SH-SY5Y (cell line): Measurements from ENCODE around the gene CNTFR.

Experiments used
- GATA2 ChIP-seq: IDR thresholded peaks from 2 replicates; pipeline ENCODE4 v1.6.1; 2011; ENCODE audit warnings: mild to moderate bottlenecking, low read depth, low read length
- GATA3 ChIP-seq: IDR thresholded peaks from 2 replicates; pipeline ENCODE4 v1.6.1; 2011; ENCODE audit warnings: low read depth, mild to moderate bottlenecking, low read length, moderate library complexity

Gene CNTFR

DNA sequence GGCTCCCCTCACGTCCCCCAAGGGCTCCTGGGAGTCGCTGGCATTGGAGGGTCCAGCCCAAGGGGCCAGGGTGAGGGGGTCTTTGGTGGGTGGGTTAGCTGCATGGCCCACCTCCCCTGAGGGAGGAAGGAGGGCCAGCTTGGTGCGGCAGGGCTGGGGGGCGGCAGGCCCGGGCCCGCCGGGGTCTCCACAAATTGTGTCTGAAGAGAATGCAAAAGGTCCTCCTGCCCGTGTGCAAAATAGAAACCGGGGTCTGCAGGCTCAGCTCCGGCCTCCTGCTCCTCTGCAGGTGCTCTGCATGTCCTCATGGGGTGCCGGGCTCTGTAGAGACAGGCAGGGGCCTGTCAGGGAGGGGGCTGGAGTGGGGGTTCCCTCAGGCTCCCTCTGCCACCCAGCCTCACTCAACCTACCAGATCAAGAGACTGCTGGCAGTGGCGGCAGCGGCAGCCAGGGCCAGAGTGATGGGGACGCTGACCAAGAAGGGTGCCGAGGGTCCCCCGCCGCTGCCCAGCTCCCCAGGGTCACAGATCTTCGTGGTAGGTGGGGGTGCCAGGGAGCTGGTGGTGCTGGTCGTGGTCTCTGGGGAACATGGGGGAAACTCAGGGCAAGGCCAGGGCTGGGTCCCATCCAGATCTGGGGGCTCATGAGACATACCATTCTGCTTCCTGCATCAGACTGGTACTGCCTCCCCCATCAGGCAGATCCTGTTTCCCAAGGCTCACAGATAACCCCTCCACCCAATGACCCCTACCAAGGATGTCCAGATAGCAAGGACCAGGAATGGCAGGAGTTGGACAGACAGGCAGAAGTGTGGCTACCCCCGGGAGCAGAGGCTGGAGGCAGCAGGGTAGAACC, 37.5 kb downstream of the CNTFR start:
- TF ChIP-seq GATA2 (no peak), GATA3 (no peak)

DNA sequence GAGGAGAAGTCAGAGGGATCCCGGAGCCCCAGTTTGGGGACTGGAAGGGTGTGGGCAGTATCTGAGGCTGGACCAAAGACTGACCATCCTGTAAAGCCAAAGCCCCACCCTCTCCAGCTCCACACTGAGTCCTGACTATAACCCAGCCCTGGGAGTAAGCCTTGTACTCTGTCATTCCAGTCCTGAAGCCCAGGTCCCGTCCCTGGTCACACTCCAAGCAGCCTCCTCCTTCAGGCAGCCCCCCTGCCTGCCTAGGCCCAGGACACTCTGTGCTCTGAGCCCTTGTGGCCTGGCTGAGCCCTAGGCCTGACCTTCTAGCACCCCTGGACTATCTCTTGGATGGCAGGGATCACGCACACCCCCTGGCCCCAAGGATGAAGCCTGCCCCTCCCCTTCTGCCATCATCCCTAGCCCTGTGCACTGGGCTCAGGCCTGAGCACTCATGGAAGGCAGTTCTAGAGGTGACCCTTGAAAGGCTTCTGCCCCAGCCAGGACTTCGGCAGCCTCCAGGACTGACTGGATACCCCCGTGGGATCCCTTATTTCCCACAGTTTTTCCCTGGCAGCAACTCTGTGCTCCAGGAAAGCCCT, 38.7 kb downstream of the CNTFR start:
- TF ChIP-seq GATA2 (no peak), GATA3 (no peak)

DNA sequence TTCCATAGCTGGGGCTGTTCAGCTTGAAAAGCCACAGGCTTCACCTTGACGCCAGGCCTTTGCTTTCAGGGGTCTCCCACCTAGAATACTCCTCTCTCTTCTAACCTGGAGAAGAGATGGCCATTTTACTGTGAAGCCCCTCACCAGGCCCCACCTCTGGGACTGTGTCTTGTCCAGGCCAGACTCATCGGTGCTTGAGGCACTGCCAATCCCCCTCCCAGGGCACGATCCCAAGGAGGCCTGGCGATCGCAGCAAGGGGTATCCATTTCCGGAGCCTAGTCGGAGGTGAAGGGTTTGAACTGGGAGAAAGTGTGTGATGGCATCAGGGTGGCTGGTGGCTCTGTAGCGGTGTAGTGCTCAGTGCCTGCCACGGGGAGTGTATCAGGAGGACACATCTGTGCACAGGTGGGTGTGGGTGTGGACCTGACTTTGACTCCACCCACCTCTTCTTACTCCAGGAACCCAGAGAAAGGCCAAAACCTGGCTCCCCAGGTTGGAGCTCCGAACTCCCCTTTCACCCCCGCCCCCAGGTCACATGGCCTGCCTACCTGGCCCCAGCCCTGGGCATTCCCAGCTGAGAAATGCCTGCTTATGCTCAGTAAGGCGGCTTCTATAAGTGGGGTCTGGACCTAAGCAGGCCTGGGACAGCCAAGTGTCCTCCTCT, 39.4 kb downstream of the CNTFR start:
- TF ChIP-seq GATA3 = no peak
- TF ChIP-seq GATA2 = no peak

DNA sequence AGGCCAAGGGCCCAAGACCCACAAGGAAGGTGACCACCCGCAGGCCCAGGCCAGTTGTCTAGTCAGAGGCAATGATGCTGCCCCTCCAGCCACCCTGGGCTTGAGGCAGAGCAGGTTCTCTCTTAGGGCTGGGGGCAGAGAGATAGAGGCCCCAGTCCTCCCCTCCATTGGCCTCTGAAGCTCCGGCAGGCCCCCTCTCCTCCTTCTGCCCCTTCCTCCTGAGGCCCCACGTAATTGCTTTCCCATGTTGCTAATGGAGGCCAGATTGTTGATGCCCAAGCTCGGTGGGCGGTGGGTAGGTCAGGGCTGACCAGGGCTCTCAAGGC, 40.2 kb downstream of the CNTFR start:
- TF ChIP-seq GATA3 = no peak
- no peak for TF ChIP-seq GATA2

DNA sequence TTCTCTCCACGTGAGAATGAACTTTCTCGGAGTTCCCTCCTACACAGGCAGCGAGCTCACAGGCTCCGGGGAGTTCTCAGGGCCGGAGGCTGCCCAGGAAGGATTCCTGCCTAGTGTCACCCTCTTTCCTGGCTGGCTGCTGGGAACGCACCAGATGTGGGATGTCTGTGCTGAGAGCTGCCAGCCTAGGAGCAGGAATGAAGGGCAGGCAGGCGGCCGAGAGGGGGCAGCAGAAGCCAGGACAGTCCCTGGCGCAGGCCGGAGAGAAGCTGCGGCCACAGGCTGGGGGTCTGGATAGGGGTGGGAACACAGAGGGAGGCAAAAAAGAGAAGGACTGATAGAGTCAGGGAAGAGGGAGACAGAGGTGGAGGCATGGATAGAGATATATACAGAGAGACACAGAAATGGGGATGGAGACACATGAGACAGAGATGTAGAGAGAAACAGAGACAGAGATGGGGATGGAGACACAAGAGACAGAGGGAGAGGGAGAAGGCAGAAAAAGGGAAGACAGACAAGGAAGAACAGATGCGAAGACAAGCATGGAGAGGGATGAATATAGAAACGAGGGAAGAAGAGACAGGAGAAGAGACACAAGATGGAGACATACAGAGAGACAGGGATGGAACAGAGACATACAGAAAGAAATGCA, 41.4 kb downstream of the CNTFR start:
- TF ChIP-seq GATA2 (no peak), GATA3 (no peak)

DNA sequence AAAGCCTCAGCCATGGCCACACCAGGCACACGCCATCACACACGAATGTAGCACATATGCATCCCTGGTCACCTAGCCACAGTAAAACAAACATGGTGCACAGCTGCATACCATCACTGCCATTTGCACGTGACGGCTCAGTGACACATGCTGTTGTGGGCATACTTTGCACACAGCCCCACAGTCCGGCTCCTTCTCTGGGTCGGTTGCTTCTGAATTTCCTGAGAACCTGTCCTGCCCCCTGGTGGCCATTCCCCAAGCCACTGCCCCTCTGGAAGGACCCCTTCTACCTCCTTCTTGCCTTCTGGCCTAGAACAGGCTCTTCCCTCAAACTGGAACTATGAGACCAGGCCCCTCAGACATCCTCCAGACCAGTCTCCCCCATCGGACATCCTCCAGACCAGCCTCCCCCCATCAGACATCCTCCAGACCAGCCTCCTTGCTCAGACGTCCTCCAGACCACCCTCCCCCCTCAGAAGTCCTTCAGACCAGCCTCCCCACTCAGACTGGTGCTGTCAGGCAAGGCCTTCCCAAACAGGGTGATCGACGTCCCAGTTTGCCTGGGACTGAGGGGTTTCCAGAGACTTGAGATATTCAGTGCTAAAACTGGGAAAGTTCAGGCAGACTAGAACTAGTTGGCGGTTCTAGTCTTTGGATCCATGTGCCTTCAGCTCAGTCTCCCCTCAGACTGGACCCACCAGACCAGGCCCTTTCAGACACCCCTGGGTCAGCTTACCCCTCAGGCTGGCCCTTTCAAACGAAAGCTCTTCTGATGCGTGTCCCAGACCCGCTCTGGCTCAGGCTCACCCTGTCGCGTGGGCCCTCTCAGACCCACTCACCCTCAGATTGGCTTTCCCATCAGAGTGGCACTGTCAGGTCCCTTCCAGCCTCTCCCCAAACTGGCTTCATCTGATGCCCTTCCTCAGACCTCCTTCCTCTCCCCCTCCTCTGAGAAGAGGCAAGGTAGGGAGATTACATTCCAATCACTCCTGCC, 42.4 kb downstream of the CNTFR start:
- TF ChIP-seq GATA3 = no peak

DNA sequence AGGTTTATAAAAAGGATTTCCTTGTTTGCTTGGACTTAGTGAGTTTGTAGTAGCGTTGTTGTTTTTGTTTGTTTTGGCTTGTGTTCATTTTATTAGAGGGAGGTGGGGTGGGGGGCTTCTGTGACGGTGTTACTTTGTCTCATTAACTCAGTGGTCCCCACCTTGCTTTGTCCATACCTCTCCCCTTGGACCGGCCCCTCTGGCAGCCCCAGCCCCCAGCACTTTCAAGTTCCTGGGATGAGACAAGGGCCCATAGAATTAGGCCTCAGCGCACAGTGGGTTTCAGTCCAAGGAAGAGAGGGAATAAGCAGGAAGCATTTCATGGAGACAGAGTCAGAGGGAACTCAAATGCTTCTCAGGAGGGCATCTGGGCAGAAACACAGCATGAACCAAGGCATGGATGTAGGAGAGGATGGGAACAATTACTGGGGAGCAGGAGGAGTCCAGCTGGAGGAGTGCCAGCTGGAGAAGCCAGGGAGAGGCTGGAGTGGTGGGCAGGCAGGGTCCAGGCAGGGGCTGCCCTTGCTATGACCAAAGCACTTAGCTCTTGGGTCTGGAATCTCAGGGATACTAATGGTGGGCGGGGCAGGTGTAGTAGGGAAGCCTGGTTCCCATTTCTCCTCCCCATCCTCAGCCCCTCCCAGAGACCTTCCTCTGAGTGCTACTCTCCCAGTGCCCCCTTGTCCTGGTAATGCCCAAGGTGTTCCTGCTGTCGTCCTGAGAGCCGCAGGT, 43.3 kb downstream of the CNTFR start:
- TF ChIP-seq GATA3 (no peak), GATA2 (no peak)

DNA sequence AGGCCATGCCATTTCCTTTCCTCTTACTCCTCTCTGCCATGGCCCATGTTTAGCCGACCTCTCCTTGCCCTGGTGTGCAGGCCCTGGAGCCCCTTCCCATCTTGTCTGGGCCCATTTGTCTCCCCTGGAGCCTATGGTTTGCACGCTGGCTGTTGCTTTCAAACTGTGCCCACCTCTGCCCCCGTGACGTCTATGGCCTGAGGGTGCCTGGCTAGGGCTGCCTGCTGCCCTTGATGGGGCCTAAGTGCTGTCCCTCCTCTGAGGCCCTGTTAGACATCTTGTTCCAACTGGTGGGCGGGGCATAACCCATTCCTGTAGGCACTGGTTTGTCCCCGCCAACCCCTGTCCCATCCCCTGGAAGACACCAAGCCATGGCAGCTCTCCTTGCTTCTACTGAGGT, 44.0 kb downstream of the CNTFR start:
- TF ChIP-seq GATA3 = no peak
- no peak for TF ChIP-seq GATA2

DNA sequence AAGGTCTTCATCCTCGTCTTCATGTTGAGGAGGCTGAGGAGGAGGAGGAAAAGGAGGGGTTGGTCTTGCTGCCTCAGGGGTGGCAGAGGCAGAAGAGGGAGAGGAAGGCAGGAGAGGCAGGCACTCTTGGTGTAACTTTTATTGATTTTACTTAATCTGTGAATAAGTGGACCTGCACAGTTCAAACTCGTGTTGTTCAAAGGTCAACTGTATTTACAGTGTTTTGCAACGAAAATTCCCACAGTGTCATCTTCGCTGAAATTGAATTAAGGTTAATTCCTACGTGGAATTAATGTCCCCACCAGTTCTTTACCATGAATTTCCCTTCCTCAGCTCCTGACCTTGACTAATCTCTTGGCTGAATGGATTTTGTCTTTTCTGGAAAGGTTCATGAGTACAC, 45.5 kb downstream of the CNTFR start:
- TF ChIP-seq GATA3 (no peak), GATA2 (no peak)

DNA sequence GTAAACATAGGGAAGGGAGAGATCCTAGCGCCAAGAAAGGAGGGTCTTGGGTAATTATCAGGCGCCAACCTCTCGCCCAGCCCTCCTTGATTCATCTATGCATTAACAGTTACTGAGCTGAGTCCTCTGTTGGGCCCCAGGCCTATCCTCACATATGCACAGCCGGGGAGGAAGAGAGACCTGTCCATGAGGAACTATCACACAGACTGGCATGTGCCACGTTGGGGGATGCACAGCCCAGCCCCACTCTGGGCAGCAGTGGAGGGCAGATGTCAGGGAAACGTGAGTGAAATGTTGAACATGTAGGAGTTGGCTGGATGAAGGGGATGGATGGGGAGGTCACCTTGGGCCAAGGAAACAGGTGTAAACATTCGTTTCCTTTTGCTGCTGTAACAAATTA, 48.0 kb downstream of the CNTFR start:
- TF ChIP-seq GATA2 = no peak
- TF ChIP-seq GATA3 = no peak

DNA sequence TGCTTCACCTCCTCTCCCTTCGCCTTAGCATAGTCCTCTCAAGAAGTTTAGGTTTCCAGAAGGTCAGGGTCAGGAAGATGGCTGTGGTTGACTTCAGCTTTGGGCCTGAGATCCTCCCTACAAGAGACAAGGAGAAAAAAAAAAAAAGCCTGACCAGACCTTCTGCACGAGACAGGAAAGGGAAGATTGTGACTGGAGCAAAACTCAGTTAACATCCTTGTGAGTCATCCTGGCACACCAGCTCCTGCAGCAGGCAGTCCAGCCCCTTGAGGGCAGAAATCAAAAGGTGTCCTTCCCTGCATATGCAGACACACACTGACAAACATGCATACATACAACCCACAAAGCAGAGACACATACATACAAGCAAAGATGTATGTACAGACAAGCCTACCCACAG, 48.7 kb downstream of the CNTFR start:
- no peak for TF ChIP-seq GATA3
- no peak for TF ChIP-seq GATA2

DNA sequence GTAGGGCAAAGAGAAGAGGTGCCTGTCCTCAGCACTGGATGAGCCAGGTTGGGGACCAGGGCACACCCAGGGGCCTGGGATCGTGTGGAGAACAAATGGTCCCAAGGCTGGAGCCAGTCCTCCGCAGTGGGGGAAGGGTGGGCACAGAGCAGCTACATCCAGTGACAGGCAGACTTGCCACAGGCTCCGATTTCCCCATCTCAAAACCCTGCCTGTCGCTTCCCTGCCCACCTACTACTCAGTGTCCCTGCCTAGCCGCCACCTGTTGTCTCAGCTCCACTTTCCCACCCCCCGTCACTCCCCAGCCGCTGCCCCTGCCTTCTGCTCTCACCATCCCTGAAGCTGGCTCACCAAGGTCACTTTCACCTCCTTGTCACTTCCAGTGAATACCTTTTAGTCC, 52.8 kb downstream of the CNTFR start:
- no peak for TF ChIP-seq GATA2
- TF ChIP-seq GATA3 = no peak

DNA sequence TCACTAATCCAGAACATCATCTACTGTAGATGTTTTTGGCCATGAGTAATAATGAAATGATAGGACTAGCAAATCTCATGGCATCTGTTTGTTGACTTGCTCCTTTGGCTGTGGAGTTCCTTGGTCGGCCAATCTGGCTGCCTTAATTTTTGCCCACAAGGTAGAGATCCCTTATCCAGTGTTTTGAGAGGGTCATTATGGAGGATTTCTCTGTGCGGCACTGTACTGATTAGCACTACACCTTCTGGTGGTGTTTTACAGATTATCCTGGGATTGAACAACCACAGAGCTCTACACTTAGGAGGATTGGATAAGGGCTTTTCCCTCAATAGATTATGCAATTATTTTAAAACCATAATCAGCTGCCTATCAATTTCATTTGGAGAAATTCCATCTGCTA, 63.5 kb downstream of the CNTFR start:
- TF ChIP-seq GATA3 = no peak
- TF ChIP-seq GATA2 = no peak
